Amniotic stem cell (primary cell): Measurements from ENCODE around the gene RNF213.
A peak's percentile ranks its signal among the peaks of the same experiment; 100 is the strongest.
"Not testable (repeated sequence)": the region's sequence is repeated elsewhere in the genome, so short reads cannot be mapped to it uniquely, and the experiment has no call there.

Source experiments
- DNase-seq: peaks from one replicate; lab custom pipeline; 2025; lab: John Stamatoyannopoulos, UW

RNF213 gene

DNA sequence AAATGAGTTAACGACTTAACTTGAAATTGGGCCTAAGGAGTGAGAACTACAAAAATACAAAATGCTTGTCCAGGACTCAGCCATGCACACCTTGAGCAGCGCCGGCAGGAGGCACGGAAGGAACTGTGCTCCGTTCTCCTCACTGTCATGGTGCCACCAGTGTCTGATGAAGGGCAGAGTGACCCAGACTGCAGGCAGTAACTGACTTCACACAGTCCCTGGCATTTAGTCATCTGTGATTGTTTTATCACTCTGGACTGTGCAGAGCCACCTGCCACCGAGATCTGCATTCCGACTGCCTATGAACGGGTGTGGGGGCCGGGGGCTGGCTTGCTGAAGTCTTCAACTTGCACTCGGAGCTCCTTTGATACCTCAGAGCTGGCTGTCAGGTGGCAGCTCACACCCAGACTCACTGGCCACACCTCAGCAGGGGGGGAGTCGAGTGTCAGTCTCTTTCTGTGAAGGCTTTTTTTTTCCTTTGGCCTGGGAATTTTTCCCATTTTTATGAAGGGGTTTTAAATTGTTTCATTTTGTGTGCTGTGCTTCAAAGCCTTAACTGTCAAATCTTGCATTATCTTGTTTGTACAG is 134.1 kb downstream of the RNF213 start:
- no peak for DNase-seq

DNA sequence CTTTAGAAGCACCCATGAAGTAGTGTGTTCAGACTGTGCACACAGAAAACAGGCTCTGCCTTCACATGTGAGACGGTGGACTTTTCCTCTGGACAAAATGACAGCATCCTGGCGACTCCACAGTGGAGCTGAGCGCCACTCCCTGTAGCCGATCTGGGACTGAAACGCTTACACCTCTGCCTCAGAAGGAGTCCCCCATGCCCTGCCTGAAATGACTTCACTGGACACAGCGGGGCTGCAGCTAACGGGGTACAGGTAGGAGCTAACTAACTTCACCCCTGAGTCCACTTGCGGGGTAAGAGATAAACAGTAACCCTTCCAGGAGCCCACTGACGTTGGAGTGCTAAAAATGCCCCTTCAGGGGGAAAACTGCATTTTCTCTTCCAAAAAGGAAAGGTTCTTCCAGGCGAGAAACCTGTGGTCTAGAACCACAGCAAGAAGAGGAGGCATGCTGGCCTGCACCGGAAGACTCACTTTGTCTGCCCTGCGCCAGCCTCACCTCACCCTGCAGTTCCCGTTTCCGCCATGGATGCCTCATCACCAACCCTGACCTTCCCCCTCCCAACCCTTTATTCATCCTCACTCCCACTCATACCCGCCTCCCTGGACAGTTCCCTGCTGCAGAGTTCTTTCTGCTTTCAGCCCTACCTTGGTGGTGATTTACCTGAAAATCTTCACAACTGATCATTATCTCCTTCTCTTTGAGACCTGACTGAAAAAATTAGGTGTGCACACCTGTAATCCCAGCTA is 134.9 kb downstream of the RNF213 start:
- no peak for DNase-seq

DNA sequence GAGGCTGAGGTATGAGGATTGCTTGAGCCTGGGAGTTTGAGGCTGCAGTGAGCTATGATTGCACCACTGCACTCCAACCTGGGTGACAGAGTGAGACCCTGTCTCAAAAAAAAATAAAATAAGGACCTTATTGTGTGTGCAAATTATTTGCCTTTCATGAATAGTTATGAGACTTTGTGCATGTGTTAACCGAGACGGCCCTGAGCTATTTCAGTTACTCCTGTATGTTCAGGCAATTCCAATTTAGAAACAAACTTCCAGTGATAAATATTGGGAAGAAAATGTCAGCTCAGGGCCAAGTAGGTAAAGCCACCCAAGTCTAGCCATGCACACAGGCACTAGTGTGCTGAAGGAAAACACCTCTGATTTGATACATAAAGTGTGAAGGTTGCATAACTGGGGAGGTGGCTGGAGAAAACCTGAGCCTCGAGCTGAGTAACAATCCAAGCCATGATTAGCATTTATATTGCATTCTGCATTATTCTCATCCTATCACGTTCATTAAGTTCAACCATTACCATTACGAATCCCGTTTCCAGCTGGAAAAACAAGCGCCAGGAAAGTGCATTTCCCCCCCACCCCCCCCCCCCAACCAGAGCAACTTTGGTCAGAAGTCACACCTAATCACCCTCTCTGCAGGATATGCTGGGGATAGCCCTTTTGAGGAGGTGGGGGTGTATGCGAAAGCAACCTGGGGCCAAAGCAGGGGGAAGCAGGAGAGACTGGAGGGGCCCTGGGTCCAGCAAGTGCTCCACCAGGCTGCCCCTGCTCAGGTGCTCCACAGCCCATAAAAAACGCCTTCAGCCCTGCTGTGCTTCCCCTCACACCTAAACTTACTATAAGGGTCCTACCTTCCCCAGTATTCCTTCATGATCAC is 135.7 kb downstream of the RNF213 start:
- no peak for DNase-seq

DNA sequence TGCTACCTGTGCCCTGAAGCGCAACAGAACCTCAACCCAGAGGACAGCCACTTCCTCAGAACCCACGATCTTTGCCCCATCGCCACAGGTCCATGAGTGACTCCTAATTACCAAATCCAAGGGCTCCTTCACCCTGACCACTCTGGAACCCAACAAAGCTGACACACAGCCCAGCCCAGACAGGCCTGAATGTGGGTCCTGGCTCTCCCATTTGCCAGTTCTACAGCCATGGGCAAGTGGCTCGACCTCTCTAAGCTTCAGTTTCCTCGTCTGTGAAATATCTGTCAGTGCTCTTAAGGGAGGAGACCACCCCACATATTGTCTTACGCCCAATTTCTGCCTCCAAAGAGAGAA is 136.4 kb downstream of the RNF213 start:
- no peak for DNase-seq

DNA sequence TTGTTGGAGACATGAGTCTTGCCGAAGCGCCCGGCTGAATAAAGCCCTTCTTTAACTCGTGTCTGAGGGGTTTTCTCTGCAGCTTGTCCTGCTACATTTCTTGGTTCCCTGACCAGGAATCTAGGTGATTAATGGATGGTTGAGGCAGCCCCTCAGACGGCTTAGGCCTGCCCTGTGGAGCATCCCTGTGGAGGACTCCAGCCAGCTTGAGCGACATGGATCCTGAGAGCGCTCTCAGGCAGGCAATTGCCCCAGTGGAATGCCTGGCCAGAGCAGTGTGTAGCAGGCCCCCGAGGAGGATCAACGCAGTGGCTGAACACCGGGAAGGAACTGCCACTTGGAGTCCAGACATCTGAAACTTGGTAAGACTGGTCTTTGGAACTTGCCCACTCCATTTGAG is 137.0 kb downstream of the RNF213 start:
- DNase-seq: no peak

DNA sequence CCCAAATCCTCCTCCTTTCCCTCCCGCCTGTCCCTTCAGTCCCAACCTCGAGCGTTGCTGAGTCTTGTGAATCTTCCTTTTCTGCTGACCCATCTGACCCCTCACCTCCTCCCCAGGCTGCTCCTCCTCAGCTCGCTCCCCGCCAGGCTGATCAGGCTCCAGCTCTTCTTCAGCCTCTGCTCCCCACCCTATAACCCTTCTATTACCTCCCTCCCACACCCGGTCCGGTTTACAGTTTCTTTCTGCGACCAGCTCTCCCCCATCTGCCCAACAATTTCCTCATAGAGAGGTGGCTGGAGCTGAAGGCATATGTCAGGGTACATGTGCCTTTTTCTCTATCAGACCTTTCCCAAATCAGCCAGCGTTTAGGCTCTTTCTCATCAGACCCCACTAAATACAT is 140.4 kb downstream of the RNF213 start:
- DNase-seq: not testable (repeated sequence)

DNA sequence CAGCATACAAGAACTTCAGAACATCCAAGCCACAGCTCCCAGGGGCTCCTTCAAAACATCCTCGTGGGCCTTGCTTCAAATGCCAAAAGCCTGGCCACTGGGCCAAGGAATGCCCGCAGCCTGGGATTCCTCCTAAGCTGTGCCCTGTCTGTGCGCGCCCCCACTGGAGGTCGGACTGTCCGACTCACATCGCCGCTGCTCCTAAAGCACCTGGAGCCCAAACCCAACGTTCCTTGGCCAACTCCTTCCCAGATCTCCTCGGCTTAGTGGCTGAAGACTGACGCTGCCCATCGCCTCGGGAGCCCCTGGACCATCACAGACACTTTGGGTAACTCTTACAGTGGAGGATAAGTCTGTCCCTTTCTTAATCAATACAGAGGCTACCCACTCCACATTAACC is 141.4 kb downstream of the RNF213 start:
- DNase-seq: not testable (repeated sequence)

DNA sequence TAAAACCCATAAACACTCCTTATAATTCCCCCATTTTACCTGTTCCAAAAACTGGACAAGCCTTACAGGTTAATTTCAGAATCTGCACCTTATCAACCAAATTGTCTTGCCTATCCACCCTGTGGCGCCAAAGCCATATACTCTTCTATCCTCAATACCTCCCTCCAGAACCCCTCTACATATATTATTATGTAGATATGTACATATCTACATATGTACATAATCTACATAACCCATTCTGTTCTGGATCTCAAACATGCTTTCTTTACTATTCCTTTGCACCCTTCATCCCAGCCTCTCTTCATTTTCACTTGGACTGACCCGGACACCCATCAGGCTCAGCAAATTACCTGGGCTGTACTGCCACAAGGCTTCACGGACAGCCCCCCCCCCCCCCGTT is 142.3 kb downstream of the RNF213 start:
- no peak for DNase-seq

DNA sequence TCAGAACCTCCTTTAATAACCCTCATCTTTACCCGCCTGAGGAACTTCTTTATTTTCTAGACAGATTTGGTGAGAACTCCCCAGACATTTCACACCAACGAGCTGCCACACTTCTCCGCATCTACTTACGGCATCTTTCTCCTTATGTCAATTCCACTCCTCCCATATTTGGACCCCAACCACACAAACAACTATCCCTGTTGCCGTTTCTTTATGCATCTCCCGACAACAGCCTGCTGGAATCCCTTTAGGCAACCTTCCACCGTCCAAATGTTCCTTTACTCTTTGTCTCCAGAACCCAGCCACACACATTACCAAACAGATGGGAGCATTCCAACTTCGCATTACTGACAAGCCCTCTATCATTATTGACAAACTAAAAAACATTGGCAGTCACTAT is 145.5 kb downstream of the RNF213 start:
- no peak for DNase-seq

DNA sequence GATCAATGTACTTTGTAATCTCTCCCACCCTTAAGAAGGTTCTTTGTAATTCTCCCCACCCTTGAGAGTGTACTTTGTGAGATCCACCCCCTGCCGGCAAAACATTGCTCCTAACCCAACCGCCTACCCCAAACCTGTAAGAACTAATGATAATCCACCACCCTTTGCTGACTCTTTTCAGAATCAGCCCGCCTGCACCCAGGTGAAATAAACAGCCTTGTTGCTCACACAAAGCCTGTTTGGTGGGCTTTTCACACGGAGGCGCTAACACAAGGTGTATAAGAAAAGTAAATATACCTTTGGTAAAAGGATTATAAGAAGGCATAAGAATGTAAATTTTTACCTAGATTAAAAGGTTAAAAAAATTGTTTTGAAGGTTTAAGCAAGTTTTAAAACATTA is 147.3 kb downstream of the RNF213 start:
- not testable (repeated sequence) for DNase-seq

DNA sequence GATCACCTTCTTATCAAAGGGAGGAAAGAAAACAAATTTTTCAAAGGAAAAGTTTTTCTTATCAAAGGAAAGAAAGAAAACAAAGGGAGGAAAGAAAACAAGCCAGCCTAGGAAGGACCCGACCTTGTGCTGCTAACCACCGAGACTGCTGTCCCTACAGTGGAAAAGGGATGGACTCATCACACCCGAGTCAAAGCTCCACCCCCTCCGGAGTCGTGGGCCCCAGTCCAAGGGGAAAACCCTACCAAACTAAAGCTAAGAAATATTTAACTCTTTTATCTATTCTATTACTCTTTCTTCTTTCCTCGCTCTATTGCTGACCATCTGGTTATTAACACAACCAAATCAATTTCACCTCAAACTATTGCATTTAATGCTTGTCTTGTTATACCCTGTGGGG is 148.2 kb downstream of the RNF213 start:
- no peak for DNase-seq

DNA sequence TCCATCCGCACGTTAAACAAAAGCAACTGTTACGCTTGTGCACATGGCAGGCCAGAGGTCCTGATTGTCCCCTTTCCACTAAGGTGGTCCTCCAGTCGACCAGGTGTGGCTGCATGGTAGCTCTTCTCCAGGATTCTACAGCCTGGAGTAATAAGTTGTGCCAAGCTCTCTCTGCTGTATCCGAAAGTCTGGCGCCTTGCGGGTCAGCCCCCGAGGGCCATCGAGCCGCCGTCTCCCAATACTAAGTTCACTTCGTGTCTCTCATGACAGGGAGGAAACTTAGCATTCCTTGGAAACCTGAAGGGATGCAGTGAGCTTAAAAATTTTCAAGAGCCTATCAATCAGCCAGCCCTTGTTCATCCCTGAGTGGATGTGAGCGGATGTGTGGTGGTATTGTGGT is 149.0 kb downstream of the RNF213 start:
- no peak for DNase-seq

DNA sequence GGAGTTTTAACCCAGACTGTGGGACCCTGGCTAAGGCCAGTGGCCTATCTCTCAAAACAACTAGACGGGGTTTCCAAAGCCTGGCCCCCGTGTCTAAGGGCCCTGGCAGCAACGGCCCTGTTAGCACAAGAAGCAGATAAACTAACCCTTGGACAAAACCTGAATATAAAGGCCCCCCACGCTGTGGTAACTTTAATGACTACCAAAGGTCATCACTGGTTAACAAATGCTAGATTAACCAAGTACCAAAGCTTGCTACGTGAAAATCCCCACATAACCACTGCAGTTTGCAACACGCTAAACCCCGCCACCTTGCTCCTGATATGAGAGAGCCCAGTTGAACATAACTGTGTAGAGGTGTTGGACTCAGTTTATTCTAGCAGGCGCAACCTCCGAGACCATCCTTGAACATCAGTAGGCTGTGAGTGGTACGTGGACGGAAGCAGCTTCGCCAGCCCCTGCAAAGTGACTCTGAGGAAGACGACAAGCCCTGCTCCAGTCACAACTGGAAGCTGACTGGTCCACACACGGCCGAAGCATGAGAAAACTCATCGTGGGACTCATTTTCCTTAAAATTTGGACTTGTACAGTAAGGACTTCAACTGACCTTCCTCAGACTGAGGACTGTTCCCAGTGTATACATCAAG is 149.9 kb downstream of the RNF213 start:
- not testable (repeated sequence) for DNase-seq

DNA sequence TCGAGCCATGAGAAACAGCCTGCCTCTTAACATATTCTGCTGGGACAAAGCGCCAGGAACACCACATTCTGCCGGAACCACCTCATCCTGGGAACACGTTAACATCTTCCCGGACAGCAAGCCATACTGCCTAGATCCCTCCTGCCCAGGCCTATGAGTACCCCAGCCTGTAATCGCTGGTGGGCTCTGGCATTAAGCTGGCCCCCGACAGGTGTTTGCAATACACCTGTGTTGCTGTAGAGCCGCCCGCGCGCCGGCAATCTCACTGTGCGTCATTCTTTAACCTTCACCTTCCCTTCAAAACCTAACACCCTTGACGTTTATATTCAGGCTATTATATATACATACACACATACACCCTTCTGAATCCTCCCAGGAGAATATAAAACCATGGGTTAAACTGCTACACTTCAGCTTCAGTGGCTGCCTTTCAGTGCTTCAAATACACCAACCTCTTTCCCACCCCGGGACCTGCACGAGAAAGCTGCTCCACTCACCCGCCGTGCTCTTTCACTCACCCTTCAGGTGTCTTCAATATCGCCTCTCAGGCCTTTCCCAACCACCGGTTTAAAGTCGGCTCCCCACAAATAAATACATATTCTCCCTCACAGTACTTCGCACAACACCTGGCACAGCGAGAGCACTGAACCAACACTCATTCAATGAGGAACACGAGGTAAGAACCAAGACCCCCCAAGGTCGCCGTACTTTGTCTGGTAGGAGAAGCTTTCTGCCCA is 153.3 kb downstream of the RNF213 start:
- no peak for DNase-seq

DNA sequence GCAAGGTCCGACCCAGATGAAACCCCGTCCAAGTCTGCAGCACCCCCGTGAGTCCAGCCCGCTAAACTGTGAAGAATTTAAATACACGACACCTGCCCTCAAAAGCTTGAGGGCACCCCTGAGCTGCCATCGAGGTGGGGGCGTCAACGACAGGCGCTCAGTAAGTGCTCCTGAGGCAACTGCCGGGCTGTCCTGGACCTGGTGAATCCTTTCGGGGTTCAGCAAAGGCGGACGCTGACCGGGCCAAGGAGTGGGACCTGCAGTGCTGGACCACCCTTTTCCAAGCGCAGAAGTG is 153.8 kb downstream of the RNF213 start:
- DNase-seq: no peak

DNA sequence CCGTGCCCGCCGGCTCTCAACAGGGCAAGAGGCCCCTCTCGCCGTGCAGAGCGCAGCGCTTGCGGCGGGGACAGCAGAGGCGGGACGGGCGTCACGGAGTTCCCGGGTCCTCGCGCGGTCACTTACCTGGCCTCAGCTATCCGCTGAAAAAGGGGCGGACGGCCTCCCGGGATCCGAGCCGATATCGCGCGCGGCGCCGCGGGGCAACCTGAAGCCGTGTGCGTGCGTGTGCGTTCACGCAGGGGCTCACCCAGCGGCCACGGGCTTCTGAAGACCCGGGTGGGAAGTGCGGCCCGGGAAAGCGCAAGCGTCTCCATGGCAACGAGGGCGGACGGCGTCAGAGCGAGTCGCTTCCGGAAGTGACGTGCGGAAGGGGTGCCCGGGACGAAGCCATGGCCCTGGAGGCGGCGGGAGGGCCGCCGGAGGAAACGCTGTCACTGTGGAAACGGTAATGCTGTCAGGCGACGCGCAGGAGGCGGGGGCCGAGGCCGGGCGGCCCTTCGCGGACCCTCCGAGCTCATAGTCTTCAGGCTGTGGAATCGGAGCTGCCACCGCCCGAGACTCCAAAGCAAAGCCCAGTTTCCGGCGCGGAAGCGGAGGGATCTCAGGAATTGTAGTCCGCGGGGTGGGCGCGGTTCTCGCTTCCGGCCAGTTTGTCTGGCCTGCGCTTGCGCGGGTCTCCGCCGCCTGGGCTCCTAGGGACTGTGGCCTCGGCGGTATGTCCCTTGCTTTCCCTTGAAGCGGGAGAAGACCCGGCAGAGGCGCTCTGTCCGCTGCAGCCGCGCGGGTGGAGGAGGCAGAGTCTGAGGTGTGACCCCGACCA is 154.4 kb downstream of the RNF213 start, which contains the start of gene ENDOV:
Gene ENDOV, plus strand, starts transcription at position 365 of the 823 bp plus-strand sequence. Its CDS starts 28 bp downstream, at position 393.
- DNase-seq: peak; percentile 94

DNA sequence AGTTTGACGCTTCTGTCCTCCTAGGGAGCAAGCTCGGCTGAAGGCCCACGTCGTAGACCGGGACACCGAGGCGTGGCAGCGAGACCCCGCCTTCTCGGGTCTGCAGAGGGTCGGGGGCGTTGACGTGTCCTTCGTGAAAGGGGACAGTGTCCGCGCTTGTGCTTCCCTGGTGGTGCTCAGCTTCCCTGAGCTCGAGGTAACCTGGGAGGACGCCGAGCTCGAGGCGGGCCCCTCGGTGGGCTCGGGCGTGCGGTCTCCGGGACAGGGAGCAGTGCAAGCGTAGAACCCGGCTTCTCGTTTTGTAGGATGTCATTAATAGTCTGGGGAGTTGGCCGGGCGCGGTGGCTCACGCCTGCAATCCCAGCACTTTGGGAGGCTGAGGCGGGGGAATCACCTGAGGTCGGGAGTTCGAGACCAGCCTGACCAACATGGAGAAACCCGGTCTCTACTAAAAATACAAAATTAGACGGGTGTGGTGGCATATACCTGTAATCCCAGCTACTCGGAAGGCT is 155.0 kb downstream of the RNF213 start:
- DNase-seq: no peak

DNA sequence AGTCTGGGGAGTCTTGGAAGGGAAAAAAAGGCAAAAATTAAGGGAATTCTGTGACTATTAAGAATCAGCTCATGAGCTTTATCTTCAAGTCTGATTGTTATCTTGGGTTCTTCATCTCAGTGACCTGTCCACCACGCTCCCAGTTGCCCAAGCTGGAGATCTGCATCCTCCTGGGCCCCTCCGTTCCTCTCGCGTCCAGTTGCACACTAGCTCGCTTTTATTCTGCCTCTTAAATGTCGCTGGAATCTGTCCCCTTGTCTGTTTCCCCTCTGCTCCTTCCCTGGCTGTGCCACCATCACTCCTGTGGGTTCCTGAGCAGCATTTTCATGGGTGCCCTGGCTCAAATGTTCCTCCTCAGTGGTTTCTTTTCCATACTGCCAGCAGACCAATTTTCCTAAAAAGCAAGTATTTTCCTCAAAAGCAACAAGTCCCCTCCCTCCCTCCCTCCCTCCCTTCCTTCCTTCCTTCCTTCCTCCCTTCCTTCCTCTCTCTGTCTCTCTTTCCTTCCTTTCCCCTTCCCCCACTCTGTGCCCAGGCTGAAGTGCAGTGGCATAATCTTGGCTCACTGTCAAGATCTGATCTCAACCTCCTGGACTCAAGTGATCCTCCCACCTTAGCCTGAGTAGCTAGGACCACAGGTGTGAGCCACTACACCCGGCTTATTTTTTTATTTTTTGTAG is 155.7 kb downstream of the RNF213 start:
- no peak for DNase-seq

DNA sequence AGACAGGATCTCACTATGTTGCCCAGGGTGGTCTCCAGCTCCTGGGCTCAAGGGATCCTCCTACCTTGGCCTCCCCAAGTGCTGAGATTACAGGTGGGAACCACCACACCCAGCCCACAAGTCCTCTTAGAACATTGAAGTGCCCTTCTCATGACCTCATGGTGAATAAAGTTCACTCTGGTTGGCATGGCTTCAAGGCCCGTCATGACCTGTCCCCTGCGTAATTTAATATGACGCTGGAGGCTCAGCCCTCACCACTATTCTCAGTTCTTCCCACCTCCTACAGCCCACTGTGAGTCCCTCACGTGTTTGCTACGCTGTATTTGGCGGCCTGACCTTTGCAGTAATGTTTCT is 156.3 kb downstream of the RNF213 start:
- no peak for DNase-seq

DNA sequence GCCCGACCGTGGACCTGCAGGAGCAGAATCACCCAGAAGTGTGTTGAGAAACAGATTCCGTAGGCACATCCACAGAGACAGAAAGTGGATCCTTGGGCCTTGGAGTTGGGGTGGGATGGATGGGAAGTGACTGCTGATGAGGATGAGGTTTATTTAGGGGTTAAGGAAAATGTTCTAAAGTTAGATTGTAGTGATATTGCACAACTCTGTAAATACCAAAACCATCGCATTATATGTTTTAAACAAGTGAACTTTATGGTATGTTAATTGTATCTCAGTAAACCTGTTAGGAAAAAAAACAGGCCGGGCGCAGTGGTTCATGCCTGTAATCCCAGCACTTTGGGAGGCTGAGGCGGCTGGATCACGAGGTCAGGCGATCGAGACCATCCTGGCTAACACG is 157.9 kb downstream of the RNF213 start:
- DNase-seq: no peak
